Effector CD4-positive, alpha-beta T cell (primary cell): Measurements from ENCODE around the gene DHDDS.
A peak's percentile ranks its signal among the peaks of the same experiment; 100 is the strongest.
"Not testable (repeated sequence)": the region's sequence is repeated elsewhere in the genome, so short reads cannot be mapped to it uniquely, and the experiment has no call there.

ENCODE experiments used
- DNase-seq: peaks from one replicate; pipeline ENCODE4 v3.0.0-alpha.2; 2020
- total RNA-seq: gene quantifications from one replicate; lab custom pipeline; 2026; lab: John Stamatoyannopoulos, UW

Gene DHDDS
- 26.3 reads per million, percentile 53 among the genes with 10 or more reads in this experiment for total RNA-seq

DNA sequence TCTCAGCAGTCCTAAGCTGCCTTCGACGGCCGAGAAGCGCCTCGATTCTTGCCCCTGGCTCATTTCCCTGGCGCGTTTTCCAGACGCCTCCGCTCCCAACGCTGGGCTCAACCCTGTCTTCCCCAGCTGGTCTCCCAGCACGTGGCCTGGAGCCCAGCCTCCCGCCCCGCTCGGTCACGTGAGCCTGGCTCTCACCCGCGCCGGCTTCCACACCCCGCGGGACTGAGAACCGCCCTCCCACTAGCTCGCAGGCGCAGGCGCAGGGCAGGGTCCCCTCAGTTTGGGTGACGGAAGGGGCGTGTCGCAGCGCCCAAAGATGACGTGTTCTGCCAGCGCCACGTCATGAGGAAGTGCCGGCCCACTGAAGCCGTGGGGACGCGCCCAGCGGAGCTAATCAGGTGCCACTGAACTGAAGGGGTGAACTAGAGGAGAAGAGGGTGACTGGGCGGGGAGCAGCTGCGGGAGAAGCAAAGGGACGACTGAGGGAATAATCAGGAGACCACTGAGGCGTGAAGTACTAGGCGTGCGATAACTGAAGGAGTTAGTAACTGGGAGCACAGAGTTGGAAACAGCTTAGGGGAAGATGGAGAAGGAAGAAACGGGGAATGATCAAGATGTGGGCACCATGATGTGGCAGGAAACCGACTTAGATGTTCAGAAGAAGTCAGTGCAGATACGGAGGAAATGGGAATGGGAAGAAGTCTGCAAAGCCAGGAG is at the start of gene DHDDS:
DHDDS (plus strand) TSS at position 343 of the 717 bp plus-strand sequence. CDS start 625 bp downstream, outside the sequence.
- peak; percentile 97 for DNase-seq

GRCh38 chr1:26384076-26384475 is 48.0 kb upstream of the DHDDS start:
- no peak for DNase-seq

GRCh38 chr1:26385063-26385462 is 47.1 kb upstream of the DHDDS start:
- not testable (repeated sequence) for DNase-seq

GRCh38 chr1:26387447-26387846 is 44.7 kb upstream of the DHDDS start:
- no peak for DNase-seq

GRCh38 chr1:26388791-26389445 is 43.2 kb upstream of the DHDDS start:
- DNase-seq: no peak

DNA sequence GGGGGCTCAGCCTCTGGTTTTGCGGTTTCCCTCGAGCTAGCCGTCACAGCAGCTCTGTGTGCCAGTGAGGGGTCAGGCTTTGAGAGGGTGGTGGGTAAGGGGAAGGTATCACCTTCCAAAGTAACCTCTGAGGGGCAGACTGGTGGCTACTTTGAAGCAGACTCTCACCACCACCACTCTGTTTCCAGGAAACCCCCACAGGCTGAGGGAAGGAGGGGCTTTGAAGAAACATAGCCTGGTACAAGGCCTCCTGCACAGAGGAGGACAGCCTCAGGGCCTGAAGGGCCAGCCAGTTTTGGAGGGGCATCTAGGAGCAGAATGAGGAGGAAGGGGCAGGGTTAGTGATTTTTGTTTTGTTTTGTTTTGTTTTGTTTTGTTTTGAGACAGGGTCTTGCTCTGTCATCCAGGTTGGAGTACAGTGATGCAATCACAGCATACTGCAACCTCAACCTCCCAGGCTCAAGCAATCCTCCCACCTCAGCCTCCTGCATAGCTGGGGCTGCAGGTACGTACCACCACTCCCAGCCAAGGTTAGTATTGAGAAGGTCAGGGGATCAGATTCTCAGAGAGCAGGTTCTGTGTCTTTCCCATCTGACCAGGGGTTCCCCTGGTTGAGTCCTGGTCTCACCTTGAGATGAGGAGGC is 42.4 kb upstream of the DHDDS start:
- no peak for DNase-seq

DNA sequence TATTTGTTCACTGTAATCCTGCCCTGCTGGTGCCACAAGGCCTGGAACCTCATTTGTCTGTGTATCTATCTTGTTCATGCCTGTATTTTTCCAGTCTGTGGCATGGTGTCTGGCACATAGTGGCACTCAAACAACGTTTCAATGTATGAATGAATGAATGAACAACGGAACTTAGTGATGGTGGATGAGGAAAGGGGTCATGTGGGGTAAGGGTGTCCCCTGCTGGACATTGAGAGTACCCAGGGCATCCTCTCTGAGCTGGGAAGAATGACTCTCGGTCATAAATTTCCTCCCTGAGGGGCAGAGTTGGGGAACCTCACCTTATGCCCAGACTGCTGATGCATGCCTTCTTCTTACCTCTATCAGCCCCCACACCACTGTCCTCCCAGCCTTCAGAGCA is 40.7 kb upstream of the DHDDS start:
- peak; percentile 17 for DNase-seq

DNA sequence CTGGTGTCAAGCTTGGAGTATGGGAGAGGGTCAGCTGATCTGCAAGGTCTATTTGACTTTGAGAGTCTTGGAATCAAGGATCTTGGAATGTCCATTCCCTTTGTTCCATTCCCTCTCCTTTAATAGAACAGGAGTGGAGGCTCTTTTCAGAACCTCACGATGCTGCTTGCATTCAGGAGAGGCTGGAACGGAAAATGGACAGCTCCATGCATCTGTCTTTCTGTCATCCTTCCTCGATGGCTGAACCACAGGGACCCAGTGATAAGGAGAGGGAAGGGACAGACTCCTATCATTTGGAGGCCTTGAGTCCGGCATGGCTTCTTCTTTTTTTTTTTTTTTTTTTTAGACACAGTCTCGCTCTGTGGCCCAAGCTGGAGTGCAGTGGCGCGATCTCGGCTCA is 36.4 kb upstream of the DHDDS start:
- DNase-seq: no peak

DNA sequence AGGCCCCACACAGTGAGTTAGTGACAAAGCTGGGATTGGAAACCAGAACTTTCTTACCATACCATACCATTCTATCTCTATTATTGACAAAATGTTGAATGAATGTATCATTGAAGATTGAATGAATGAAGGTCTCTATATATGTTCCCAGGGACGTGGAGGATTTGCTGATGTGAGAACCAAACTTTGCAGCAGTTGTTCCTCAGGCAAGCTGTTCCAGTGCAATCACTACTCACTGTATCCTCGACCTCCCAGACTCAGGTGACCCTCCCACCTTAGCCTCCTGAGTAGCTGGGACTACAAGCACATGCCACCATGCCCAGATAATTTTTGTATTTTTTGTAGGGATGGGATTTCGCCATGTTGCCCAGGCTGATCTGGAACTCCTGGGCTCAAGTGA is 33.1 kb upstream of the DHDDS start:
- DNase-seq: no peak

- DNase-seq: no peak
Measured at GRCh38 chr1:26401891-26402290, 30.2 kb upstream of the DHDDS start.

DNA sequence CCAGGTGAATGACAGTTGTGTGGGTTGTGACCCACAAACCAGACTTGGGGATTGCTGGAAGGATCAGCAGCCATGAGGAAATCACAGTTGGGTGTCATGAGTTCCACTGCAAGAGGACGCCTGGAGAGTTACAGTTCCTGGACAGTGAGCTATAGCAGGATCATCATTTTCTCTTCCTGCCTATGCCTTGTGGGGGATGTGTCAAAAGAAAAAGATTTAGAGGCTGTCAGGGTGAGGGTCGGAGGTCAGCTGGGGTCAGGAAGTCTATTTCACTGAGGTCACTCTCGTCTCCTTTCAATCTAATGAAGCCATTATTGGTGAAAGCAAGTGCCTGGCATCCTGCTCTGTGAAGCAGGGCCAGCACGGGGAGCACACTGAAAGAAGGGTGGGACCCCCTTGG is 28.5 kb upstream of the DHDDS start:
- no peak for DNase-seq

- DNase-seq: no peak
Measured at GRCh38 chr1:26404641-26405040, 27.5 kb upstream of the DHDDS start.

DNA sequence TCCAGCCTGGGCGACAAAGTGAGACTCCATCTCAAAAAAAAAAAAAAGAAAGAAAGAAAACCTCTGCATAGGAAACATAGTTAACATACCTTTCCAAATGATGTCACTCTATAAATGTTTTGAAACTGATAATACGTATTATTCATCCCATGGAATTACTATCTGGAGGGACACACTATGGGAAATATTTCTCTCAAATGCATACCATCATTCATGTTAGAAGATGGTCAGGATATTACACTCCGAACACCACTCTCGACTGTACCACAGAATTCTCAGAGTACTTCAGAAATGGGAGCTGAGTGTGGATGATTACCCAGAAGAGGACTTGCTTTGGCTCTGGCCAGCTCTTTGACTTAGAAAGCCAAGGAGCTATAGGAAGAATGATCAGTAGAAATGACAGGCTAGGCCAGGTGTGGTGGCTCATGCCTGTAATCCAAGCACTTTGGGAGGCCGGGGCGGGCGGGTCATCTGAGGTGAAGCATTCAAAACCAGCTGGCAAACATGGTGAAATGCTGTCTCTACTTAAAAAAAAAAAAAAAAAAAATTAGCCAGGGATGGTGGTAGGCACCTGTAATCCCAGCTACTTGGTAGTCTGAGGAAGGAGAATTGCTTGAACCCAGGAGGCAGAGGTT is 26.7 kb upstream of the DHDDS start:
- no peak for DNase-seq

DNA sequence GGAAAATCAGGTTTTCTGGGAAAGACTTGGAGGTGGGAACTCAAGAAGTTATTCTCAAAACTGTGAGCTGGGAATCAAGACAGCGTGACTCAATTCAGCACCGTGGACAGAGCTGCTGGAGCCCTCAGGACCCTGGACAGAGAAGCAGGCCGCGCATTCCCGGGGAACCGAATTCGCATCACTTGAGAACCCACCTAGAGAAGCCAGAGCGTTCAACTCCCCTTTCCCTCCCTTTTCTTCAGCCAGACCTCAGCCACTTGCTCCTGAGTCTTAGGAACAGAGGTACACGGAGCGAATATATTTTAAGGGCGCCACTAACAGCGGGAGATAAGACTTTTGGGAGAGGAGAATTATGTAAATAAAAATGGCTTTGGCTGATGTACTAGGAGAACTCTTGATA is 23.5 kb upstream of the DHDDS start:
- peak; percentile 73 for DNase-seq

DNA sequence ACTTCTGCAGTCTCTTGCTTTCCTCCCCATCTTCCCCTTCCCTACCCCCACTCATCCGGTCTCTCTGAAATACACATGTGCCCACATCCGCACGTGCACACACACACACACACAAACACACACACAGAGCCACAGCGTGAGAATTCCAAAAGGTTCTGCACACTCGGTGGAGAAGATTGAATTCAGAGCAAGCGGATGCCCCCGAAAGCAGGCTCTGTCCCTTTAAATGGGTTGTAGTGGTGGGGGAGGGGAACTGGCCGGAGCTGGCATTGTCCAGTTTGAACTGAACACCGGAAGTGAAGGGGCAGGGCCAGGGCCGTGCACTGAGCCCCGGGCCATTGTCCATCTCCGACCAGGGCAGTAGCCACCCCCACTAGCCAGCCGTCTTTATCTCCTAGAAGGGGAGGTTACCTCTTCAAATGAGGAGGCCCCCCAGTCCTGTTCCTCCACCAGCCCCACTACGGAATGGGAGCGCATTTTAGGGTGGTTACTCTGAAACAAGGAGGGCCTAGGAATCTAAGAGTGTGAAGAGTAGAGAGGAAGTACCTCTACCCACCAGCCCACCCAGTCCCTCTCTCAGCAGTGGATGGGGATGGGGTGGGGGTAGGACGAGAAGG is 22.8 kb upstream of the DHDDS start:
- DNase-seq: no peak

- no peak for DNase-seq
Measured at GRCh38 chr1:26410706-26411623, 21.2 kb upstream of the DHDDS start, which contains the start of gene LIN28A. Gene LIN28A, plus strand, starts transcription at chr1:26410817. Its CDS starts 75 bp downstream, at chr1:26410892.

- no peak for DNase-seq
Measured at GRCh38 chr1:26411624-26412074, 20.5 kb upstream of the DHDDS start.

- no peak for DNase-seq
Measured at GRCh38 chr1:26412180-26412840, 19.8 kb upstream of the DHDDS start.

DNA sequence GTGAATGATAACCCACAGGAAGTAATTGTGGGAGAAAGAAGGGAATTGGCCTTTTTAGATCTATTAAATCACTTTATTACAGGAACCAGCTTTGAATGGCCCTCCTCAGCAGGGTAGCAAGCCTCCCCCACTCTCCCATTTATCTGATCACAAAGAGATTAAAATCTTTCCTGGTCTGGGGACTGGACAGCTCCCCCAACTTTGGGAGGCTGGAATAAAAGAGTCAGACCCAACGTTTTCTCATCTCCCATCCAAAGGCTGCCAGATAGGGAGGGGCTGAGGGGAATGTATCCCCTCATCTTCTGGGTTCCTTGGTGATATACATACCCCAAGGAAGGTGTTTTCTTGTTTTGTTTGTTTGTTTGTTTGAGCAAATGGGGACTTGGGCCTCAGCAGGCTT is 19.1 kb upstream of the DHDDS start:
- DNase-seq: no peak

DNA sequence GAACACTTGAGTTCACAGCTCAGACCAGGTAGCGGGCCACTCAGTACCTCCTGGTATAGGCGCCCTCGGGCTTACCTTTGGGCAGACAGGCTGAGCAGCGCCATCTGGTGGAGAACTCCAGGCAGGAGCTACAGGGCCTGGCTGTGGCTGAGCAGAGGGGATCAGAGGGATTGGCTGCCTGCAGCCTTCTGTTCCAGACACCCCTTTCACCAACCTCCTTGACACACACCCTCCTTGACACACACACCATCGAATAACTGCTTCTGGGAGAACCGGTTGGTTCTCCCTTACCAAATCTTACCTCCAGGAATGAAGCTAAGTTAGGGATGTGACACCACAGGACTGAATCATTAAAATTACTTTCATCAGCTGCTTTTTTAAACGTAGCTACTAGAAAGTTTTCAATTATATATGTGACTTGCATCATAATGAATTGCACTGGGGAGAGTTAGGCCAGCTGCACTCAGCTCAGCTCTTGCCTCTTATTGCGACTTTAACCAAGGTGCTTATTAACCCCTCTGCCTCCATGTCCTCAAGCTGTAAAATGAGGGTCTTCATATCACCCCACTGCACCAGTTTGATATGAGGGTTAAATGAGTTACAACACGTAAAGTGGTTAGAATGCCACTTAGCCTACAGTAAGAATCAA is 14.9 kb upstream of the DHDDS start:
- peak; percentile 83 for DNase-seq
